Endothelial cell of umbilical vein (primary cell): ENCODE results near the gene NHERF2. TPM values are rescaled to one million over a fixed set of nuclear protein-coding genes. Genes with fewer than 3 reads are reported as not detected.

Experiments used
- BruUV-seq: library from RNA; stranded (reverse); fragments of 400-500 nt; replicated peaks from 2 replicates; lab custom pipeline; 2021; lab: Mats Ljungman, UMichigan
- CTCF ChIA-PET: fragments of 300-600, 350-600 bp; sonication (Branson Sonifier 250); formaldehyde crosslinking; loops from one replicate; lab custom pipeline; 2021; ENCODE audit warnings: antibody characterized with exemption, inconsistent platforms; lab: Charles Lee
- POLR2A ChIA-PET: fragments of 300-600, 350-600 bp; sonication (Branson Sonifier 250); formaldehyde crosslinking; loops from one replicate; lab custom pipeline; 2021; ENCODE audit warnings: antibody characterized with exemption, inconsistent platforms; lab: Charles Lee
- DNase-seq: peaks from one replicate; pipeline ENCODE4 v3.0.0-alpha.2; 2011; ENCODE audit warnings: low read depth, low spot score
- FAIRE-seq: peaks from 2 replicates; lab custom pipeline; 2011; peaks lifted over from hg19 to GRCh38; lab: Jason Lieb, UNC
- H2AFZ ChIP-seq: 2 replicates; pipeline ENCODE4 v1.6.0; 2012; ENCODE audit warnings: low read depth, low read length, control low read depth, inconsistent platforms
- H3K27ac ChIP-seq: 2 replicates; pipeline ENCODE4 v1.5.1; 2011; ENCODE audit warnings: low read depth, mild to moderate bottlenecking, control low read depth, low read length, moderate library complexity; ENCODE audit not compliant: insufficient read depth
- H3K27me3 ChIP-seq, 2 experiments: 2 replicates each; pipeline versions ENCODE4 v1.6.0 to v1.6.1; 2011; ENCODE audit warnings: low read length in 2 of 2, mixed read lengths in 1 of 2; ENCODE audit not compliant: control insufficient read depth in 2 of 2, insufficient read depth in 2 of 2
- H3K36me3 ChIP-seq, 2 experiments: 2 replicates in 1 of 2; 3 replicates in 1 of 2; pipeline ENCODE4 v1.5.1; 2011; ENCODE audit warnings: low read length in 2 of 2, mild to moderate bottlenecking in 1 of 2, moderate library complexity in 1 of 2; ENCODE audit not compliant: control insufficient read depth in 2 of 2, insufficient read depth in 2 of 2; ENCODE audit errors: extremely low read depth in 1 of 2
- H3K4me1 ChIP-seq: 3 replicates; pipeline ENCODE4 v1.5.1; 2011; ENCODE audit warnings: mild to moderate bottlenecking, low read length; ENCODE audit not compliant: control insufficient read depth, insufficient read depth; ENCODE audit errors: extremely low read depth
- H3K4me2 ChIP-seq: 2 replicates; pipeline ENCODE4 v1.6.1; 2011; ENCODE audit warnings: low read length, control low read depth, mixed read lengths; ENCODE audit not compliant: insufficient read depth
- H3K4me3 ChIP-seq, 3 experiments: fragments of 200-600 bp in 1 of 3; sonication (generic), shearing (Covaris generic) in 1 of 3; replicated peaks in 1 of 3; 2 replicates each; pipeline ENCODE4 v1.5.1; 2011 to 2016; ENCODE audit warnings: control low read depth in 3 of 3, low read length in 3 of 3, mild to moderate bottlenecking in 2 of 3, inconsistent platforms in 1 of 3, low read depth in 1 of 3, moderate library complexity in 1 of 3; ENCODE audit not compliant: insufficient read depth in 1 of 3
- H3K79me2 ChIP-seq: 2 replicates; pipeline ENCODE4 v1.6.0; 2012; ENCODE audit warnings: low read length, inconsistent platforms; ENCODE audit not compliant: control insufficient read depth, insufficient read depth
- H3K9ac ChIP-seq: replicated peaks from 2 replicates; pipeline ENCODE3; 2011; ENCODE audit warnings: low read length, control low read depth; ENCODE audit not compliant: insufficient read depth; ENCODE audit errors: extremely low read depth
- H3K9me1 ChIP-seq: replicated peaks from 3 replicates; pipeline ENCODE4 v1.6.0; 2011; ENCODE audit warnings: mild to moderate bottlenecking, low read length; ENCODE audit not compliant: control insufficient read depth, insufficient read depth; ENCODE audit errors: extremely low read depth
- H3K9me3 ChIP-seq: replicated peaks from 2 replicates; pipeline ENCODE4 v1.5.1; 2012; ENCODE audit warnings: low read length, inconsistent platforms; ENCODE audit not compliant: control insufficient read depth, insufficient read depth
- H4K20me1 ChIP-seq: replicated peaks from 2 replicates; pipeline ENCODE3; 2011; ENCODE audit warnings: mild to moderate bottlenecking, low read length; ENCODE audit not compliant: control insufficient read depth, insufficient read depth; ENCODE audit errors: extremely low read depth
- EZH2 ChIP-seq: IDR thresholded peaks from 2 replicates; pipeline ENCODE4 v1.6.1; 2012; ENCODE audit warnings: borderline replicate concordance, low read depth, mild to moderate bottlenecking, moderate library complexity, low read length, inconsistent platforms; ENCODE audit not compliant: severe bottlenecking
- FOS ChIP-seq: IDR thresholded peaks from 2 replicates; pipeline ENCODE4 v1.6.1; 2011; ENCODE audit warnings: mild to moderate bottlenecking, low read length, moderate library complexity, borderline replicate concordance; ENCODE audit not compliant: insufficient read depth
- GATA2 ChIP-seq: IDR thresholded peaks from 2 replicates; pipeline ENCODE4 v1.7.0; 2011; ENCODE audit warnings: low read depth, mild to moderate bottlenecking, moderate library complexity, mixed read lengths, low read length; ENCODE audit not compliant: insufficient read length, insufficient read depth
- JUN ChIP-seq: IDR thresholded peaks from 2 replicates; pipeline ENCODE4 v1.6.1; 2011; ENCODE audit warnings: borderline replicate concordance, low read depth; ENCODE audit not compliant: insufficient read length, insufficient read depth
- MYC ChIP-seq: IDR thresholded peaks from one replicate; pipeline ENCODE4 v1.6.1; 2011; ENCODE audit warnings: mild to moderate bottlenecking, low read depth, low read length
- POLR2A ChIP-seq: IDR thresholded peaks from 2 replicates; pipeline ENCODE4 v1.6.1; 2012; ENCODE audit warnings: low read depth, mild to moderate bottlenecking, control low read depth, low read length
- POLR2AphosphoS5 ChIP-seq: IDR thresholded peaks from 2 replicates; pipeline ENCODE4 v1.6.1; 2012; ENCODE audit warnings: low read depth, mild to moderate bottlenecking, control low read depth, low read length, moderate library complexity; ENCODE audit not compliant: insufficient read depth
- dilution Hi-C: fragments of 300-500 bp; cut with MboI; formaldehyde crosslinking; loops from one replicate; pipeline ENCODE4 v1.15.0; 2019; ENCODE audit warnings: low sequenced_read_pairs; ENCODE audit not compliant: extremely low pct_ligation_motif_present
- intact Hi-C: fragments of 100-400 bp; cut with micrococcal nuclease; formaldehyde crosslinking; loops from one replicate; pipeline ENCODE4 v1.10.0; 2022
- polyA plus RNA-seq, 4 experiments: library from polyadenylated mRNA; depleted of rRNA in 3 of 4; stranded (reverse) in 3 of 4; unstranded in 1 of 4; fragments of >200 nt; gene quantifications; 2 replicates each; pipeline versions ENCODE4 v1.2.1 to v1.2.3, GENCODE V29; 2011 to 2012; ENCODE audit warnings: missing spikeins in 1 of 4
- total RNA-seq: library from RNA; stranded (reverse); gene quantifications from 2 replicates; pipeline ENCODE4 v1.2.3, GENCODE V29; 2021
- TF ChIP-seq, protein P1 (sequence below): IDR thresholded peaks from 2 replicates; pipeline ENCODE4 v1.6.1; 2011; ENCODE audit not compliant: insufficient read depth, insufficient read length
- TF ChIP-seq, protein P2 (sequence below), 2 donors: IDR thresholded peaks; 1 replicate in 1 of 2; 2 replicates in 1 of 2; pipeline ENCODE4 v1.5.1; 2011; ENCODE audit warnings: low read length in 2 of 2, mild to moderate bottlenecking in 2 of 2, moderate library complexity in 2 of 2, control low read depth in 1 of 2, inconsistent platforms in 1 of 2, low read depth in 1 of 2; ENCODE audit not compliant: insufficient read depth in 1 of 2; ENCODE audit errors: extremely low read depth in 1 of 2

NHERF2 gene
- total and polyA plus RNA-seq, 2 donors (not counting 3 experiments of a cell fraction or from before 2014, with no cell fraction given) = 65.2 to 71.2 TPM

DNA sequence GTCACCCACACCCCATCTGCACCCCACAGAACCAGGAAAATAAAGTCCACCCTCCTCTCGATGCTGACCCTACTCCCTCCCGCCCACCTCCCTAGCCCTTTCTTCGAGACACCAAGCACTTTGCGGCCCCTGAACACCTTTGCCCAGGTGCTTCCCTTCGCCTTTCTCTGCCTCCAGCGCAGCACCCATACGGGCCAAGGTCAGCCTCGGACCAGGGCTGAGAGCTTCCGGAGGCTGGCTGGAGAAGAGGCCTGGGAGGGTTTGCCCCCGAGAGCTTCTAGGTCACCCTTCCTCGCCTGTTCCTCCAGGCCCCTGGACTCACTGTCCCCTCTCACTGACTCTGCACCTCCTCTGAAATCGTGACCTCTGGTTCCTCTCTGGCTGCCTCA, 2.7 kb upstream of the NHERF2 start:
- H3K27me3 ChIP-seq = peaks cover 4 to 11% of the 10 kb centered on the region in 2 experiments
- H4K20me1 ChIP-seq = no peaks in the 10 kb centered on the region
- intact Hi-C loops (no loop called here), dilution Hi-C loops (no loop called here)
- H3K4me2 ChIP-seq = no peak overlapping the region
- H3K9me3 ChIP-seq = no peaks in the 10 kb centered on the region
- TF ChIP-seq POLR2AphosphoS5 (no peak), GATA2 (no peak), JUN (no peak), FOS (no peak), MYC (no peak), EZH2 (no peak), POLR2A (no peak)
- TF ChIP-seq, protein P1, sequence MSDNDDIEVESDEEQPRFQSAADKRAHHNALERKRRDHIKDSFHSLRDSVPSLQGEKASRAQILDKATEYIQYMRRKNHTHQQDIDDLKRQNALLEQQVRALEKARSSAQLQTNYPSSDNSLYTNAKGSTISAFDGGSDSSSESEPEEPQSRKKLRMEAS = no peak
- TF ChIP-seq, protein P2, sequence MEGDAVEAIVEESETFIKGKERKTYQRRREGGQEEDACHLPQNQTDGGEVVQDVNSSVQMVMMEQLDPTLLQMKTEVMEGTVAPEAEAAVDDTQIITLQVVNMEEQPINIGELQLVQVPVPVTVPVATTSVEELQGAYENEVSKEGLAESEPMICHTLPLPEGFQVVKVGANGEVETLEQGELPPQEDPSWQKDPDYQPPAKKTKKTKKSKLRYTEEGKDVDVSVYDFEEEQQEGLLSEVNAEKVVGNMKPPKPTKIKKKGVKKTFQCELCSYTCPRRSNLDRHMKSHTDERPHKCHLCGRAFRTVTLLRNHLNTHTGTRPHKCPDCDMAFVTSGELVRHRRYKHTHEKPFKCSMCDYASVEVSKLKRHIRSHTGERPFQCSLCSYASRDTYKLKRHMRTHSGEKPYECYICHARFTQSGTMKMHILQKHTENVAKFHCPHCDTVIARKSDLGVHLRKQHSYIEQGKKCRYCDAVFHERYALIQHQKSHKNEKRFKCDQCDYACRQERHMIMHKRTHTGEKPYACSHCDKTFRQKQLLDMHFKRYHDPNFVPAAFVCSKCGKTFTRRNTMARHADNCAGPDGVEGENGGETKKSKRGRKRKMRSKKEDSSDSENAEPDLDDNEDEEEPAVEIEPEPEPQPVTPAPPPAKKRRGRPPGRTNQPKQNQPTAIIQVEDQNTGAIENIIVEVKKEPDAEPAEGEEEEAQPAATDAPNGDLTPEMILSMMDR (IDR thresholded peaks at IDR 0.05; ENCODE audit: extremely low read depth in 1 of 2, insufficient read depth in 1 of 2, low read depth in 1 of 2, low read length in 2 of 2) = no peak
- FAIRE-seq (peak; percentile 21), DNase-seq (no peak)
- no peak overlapping the region for H2AFZ ChIP-seq
- H3K27ac ChIP-seq = no peak overlapping the region
- no peak overlapping the region for H3K9ac ChIP-seq
- CTCF ChIA-PET = interaction anchor here (0.6 to 8.9 kb wide), 12 partner anchors 8 to 443 kb away, joined by 3 to 137 read pairs (median 6); partner anchors contain the start of gene ECI1
- H3K9me1 ChIP-seq = no peaks in the 10 kb centered on the region
- POLR2A ChIA-PET = interaction anchor here (3.1 kb wide), 1 partner anchor 131 kb away, joined by 20 read pairs; the partner anchor contains the start of gene TRAF7
- H3K4me1 ChIP-seq = peaks cover 28% of the 10 kb centered on the region
- no peaks in the 10 kb centered on the region for H3K36me3 ChIP-seq
- H3K4me3 ChIP-seq = no peak overlapping the region
- BruUV-seq = no TSS peak
- H3K79me2 ChIP-seq = peaks cover 15% of the 10 kb centered on the region
